ENCODE results near the gene NMT2. TPM values are rescaled to one million over a fixed set of nuclear protein-coding genes. Genes with fewer than 3 reads are reported as not detected.

NMT2 gene
- total RNA-seq, 4 donors from 2014 or later, result 57.5 to 102 (median 76.6) TPM

DNA sequence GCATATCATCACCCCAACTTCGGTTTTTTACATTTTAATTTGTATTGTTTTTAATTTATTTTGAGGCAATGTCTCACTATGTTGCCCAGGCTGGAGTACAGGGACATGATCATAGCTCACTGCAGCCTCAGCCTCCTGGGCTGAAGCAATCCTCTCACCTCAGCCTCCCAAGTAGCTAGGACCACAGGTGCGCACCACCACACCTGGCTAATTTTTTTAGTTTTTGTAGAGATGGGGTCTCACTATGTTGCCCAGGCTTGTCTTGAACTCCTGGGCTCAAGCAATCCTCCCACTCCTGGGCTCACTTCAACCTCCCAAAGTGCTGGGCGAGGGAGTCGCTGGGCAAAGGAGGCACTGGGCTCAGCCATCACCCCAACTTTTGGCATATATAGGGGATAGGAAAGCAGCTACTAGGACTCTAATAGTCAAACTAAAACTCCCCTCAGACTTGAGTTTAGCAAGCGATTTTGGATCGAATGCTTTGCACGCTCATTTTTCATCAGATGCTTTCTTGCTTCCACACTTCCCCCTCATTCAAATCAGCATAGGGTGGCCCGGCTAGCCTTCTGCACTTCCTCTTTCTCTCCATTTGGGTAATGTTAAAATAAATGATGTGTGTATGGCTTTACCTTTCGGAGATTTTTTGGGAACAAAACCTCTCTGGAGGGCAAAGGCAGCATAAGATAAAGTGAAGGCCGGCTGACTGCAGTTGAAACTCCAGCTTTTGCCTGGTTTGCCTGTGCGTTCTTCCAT is 20.8 kb upstream of the NMT2 start:
- TF ChIP-seq, protein P1, sequence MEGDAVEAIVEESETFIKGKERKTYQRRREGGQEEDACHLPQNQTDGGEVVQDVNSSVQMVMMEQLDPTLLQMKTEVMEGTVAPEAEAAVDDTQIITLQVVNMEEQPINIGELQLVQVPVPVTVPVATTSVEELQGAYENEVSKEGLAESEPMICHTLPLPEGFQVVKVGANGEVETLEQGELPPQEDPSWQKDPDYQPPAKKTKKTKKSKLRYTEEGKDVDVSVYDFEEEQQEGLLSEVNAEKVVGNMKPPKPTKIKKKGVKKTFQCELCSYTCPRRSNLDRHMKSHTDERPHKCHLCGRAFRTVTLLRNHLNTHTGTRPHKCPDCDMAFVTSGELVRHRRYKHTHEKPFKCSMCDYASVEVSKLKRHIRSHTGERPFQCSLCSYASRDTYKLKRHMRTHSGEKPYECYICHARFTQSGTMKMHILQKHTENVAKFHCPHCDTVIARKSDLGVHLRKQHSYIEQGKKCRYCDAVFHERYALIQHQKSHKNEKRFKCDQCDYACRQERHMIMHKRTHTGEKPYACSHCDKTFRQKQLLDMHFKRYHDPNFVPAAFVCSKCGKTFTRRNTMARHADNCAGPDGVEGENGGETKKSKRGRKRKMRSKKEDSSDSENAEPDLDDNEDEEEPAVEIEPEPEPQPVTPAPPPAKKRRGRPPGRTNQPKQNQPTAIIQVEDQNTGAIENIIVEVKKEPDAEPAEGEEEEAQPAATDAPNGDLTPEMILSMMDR (IDR thresholded peaks at IDR 0.05; ENCODE audit: low read depth), result no peak

DNA sequence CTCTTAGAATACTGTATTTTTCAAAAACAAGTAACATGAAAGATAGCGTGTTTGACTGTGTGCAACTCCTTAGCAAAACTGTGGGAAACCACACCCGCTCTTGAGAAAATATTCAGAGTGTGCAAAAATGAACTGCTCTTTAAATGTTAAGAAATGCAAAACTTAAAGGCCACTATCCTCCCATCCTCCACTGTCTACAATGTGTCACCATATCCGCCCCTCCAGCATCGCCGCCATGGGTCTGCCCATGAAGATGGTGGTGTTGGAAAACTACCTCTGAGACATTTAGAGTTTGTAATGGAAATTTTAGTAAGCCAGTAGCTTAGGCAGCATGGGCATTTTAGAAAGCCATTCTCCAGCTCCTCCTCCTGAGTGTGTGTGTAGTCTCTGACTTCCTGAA is 20.1 kb upstream of the NMT2 start:
- TF ChIP-seq, protein P1 (IDR thresholded peaks at IDR 0.05; ENCODE audit: low read depth), result no peak

DNA sequence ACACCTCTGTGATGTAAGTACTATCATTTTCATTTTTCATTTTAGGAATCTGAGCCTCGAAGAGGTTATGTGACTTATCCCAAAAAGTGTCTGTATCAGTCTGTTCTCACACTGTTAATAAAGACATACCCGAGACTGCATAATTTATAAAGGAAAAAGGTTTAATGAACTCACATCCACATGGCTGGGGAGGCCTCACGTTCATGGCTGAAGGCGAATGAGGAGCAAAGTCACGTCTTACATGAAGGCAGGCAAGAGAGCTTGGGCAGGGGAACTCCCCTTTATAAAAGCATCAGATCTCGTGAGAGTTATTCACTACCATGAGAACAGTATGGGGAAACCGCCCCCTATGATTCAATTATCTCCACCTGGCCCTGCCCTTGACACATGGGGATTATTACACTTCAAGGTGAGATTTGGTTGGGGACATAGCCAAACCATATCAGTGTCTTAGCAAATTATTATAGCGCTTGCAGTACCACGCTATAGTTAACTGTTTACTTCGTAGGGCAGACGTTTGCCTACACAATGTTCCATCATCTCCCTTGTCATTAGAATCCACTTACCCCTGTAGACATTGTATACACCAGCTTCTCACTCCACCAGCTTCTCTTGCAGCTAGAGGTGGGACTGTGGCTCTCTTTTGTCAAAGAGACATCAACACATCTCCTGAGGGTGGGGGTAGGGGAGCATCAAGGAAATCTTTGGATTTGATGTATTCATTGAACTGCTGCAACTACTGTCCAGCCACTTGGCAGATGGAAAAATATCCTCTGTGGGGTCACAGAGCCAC is 15.4 kb upstream of the NMT2 start:
- TF ChIP-seq, protein P1 (IDR thresholded peaks at IDR 0.05; ENCODE audit: low read depth), result no peak

DNA sequence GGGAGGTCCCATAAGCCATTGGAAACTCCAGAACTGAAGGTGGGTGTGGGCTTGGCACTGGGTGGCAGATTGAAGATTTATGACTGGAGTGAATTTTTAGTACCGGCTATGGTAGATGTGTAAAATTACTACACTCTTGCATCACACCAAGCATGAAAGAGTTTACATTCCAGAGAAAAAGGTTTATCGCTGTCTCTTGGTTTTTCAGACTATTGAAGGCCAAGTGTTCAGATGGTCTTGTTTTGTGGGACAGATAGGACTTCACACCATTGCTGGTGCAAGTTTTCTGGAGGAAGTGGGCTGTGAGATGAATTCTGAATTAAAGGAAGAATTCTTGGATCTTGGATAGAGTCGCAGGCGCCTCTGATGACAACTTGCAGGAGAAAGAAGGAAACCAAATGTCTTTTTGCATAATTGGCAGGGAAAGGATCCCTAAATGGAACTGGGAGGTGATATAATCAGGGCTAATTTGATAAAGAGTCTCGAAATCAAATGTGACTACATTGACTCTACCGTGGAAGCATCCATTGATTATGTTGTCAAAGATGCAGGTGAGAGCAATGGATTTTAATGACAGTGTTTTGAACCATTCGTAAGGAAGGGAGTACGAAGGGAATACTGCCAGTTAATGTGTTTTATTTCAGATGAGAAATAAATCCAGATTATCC is 14.2 kb upstream of the NMT2 start:
- TF ChIP-seq, protein P1 (IDR thresholded peaks at IDR 0.05; ENCODE audit: low read depth), result no peak

DNA sequence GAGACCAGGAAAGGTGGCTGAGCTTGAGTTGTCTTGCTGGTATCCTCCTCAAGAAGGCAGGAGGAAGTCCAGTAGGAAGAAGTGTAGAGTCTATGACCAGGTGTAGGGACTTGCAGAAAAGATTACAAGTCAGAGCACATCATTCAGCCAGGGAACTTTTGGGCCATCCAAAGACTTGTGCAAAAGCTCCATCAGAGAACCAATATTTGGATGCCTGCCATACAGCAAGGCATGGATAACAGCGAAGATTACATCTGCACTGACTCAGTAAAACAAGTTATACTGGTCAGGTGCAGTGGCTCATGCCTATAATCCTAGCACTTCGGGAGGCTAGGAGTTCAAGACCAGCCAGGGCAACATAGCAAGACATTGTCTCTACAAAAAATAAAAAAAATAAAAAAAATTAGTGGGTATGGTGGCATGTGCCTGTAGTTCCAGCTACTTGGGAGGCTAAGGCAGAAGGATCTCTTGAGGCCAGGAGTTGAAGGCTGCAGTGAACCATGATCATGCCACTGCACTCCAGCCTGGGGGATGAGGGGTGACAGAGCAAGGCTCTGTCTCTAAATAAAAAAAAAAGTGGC is 13.2 kb upstream of the NMT2 start:
- TF ChIP-seq, protein P1 (IDR thresholded peaks at IDR 0.05; ENCODE audit: low read depth), result no peak

DNA sequence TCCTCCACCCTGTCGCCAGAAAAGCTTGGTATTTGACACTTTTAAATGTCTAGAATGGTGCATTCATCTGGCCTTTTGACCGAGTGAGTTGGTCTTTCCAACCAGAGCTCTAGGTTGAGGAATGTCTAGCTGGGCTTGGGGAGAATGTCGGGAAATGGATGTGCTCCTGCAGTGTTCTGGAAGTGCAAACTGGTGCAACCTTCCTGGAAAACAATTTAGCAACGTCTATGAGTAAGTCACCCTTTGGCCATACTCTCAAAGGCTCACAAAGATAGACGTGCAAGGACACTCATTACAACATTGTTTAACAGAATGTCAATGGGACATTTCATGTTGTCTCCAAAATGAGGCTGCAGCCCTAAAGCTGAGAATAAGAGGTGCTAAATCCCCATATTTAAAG is 12.2 kb upstream of the NMT2 start:
- TF ChIP-seq, protein P1 (IDR thresholded peaks at IDR 0.05; ENCODE audit: low read depth), result no peak

Data from subcutaneous adipose tissue (tissue), 4 donors.